HUES48 (cell line): ENCODE results near the gene GALNT17.
A peak's percentile ranks its signal among the peaks of the same experiment; 100 is the strongest.

Experiments
- H3K27ac ChIP-seq: one replicate; pipeline ENCODE4 v1.7.0; 2013; ENCODE audit warnings: low read depth, low read length, inconsistent platforms
- H3K27me3 ChIP-seq: 2 replicates; pipeline ENCODE4 v1.6.1; 2013; ENCODE audit warnings: mild to moderate bottlenecking, low read length; ENCODE audit not compliant: control insufficient read depth, insufficient read depth
- H3K36me3 ChIP-seq: 2 replicates; pipeline ENCODE4 v1.6.1; 2013; ENCODE audit warnings: low read length; ENCODE audit not compliant: control insufficient read depth, insufficient read depth
- H3K4me1 ChIP-seq: 2 replicates; pipeline ENCODE4 v1.6.1; 2013; ENCODE audit warnings: mild to moderate bottlenecking, low read length; ENCODE audit not compliant: control insufficient read depth, insufficient read depth
- H3K4me3 ChIP-seq: 2 replicates; pipeline ENCODE4 v1.5.1; 2013; ENCODE audit warnings: mild to moderate bottlenecking, low read depth, low read length
- H3K9ac ChIP-seq: 2 replicates; pipeline ENCODE4 v1.6.1; 2013; ENCODE audit warnings: mild to moderate bottlenecking, low read depth, low read length, moderate library complexity
- H3K9me3 ChIP-seq: 2 replicates; pipeline ENCODE4 v1.6.1; 2013; ENCODE audit warnings: low read length; ENCODE audit not compliant: control insufficient read depth, insufficient read depth

Gene GALNT17

DNA sequence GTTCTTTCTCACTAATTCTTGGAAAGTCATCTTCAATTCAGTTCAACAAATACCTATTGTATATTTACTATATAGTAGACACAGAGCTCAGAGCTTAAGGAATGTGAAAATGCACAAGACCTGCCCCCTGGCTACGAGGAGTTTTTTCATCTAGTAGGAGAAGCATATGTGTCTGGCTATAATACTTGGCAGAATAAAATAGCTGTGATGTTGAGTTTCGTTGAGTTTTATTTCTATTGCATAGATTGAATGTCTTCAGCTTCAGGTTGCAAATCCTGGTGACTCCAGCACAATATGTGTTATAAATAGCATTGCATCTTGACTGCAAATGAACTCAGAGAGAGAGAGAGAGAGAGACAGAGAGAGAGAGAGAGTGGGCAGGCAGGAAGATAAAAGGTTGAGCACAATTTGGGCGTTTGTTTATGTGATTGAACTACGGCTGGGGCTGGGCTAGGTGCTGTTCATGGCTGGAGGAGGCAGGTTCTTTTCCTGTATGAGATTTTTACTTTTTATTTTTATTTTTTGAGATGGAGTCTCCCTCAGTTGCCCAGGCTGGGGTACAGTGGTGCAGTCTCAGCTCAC is 229.6 kb downstream of the GALNT17 start:
- Histone ChIP-seq H3K4me1 (peaks cover 8% of the 10 kb centered on the region), H3K36me3 (no peaks in the 10 kb centered on the region), H3K9ac (no peak overlapping the region), H3K27ac (no peak overlapping the region), H3K27me3 (no peaks in the 10 kb centered on the region), H3K9me3 (peaks cover 7% of the 10 kb centered on the region; the same call in 1 of the 2 replicates), H3K4me3 (no peak overlapping the region)

DNA sequence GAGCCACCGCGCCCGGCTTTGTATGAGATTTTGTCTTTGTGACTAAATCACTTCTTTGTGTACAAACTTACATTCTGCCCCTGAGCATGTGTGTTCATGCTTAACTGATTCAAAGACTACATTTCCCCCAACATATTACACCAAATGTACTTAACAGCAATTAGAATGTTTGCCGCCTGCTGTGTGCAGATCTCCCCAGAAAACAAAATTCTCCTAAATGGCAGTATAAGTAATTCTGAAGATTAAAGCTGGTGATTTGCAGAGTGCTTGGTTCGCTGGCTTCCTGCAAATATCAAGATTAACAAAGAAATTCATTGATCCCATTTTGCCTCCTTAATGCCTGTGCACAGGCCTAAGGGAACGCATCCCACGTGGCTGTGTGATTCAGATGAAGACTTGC is 230.3 kb downstream of the GALNT17 start:
- H3K4me1 ChIP-seq: peaks cover 8% of the 10 kb centered on the region
- H3K27ac ChIP-seq: no peak overlapping the region
- H3K9ac ChIP-seq: no peak overlapping the region
- no peaks in the 10 kb centered on the region for H3K27me3 ChIP-seq
- no peaks in the 10 kb centered on the region for H3K36me3 ChIP-seq
- H3K4me3 ChIP-seq: no peak overlapping the region
- peaks cover 5% of the 10 kb centered on the region; the same call in 1 of the 2 replicates for H3K9me3 ChIP-seq

DNA sequence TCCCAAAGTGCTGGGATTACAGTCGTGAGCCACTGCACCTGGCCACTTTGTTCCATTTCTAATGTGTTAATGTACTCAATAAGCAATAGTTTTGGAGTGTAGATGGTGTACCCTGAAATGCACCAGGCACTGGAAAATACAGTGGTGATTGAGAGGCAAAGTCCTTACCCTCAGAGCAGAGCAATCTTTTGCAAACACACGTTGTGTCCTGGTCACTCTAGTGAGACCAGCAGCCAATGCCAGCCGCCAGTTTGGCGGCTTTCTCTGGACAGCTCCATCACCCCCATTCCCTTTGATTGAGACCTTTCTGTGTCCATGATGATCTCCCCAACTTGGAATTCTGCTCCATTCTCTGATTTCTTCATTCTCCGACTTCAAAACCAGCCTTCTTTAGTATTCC is 231.3 kb downstream of the GALNT17 start:
- no peak overlapping the region for H3K27ac ChIP-seq
- H3K4me1 ChIP-seq: peaks cover 8% of the 10 kb centered on the region
- H3K36me3 ChIP-seq: no peaks in the 10 kb centered on the region
- no peaks in the 10 kb centered on the region for H3K27me3 ChIP-seq
- no peak overlapping the region for H3K4me3 ChIP-seq
- H3K9ac ChIP-seq: no peak overlapping the region
- peaks cover 4% of the 10 kb centered on the region; the same call in 1 of the 2 replicates for H3K9me3 ChIP-seq

DNA sequence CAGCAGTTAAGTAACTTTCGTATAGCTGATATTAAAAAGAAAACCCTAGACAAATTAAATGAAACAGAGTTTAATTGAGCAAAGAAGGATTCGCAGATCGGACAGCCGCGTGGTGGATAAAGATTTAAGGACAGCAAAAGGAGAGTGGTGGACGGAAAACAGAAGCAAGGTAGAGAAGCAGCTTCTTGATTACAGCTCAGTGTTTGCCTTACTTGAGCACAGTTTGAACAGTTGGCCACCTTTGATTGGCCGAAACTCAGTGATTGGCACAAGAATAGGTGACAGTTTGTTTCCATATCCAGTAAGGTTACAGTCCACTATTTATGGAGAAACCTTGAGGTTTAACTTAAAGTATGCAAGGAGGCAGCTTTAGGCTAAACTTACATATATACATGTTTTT is 231.7 kb downstream of the GALNT17 start:
- Histone ChIP-seq H3K27me3 (no peaks in the 10 kb centered on the region), H3K27ac (no peak overlapping the region)

DNA sequence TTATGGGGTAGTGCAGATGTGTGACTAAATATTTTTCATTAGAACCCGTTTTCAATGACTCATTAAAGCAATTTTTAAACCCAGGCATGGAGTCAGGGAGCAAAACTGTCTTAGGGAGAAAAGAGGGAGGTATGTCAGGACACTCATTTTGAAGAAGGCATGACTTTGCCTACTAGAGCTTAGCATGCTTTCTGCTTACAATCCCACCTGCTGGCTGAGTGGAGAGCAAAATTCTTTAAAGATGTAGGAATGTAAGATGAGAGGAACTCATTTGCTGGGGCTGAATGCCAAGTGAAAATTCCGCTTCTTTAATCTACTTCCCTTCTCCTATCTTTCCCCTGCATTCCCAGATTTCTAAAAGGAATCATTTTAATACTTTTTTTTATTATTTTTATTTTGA is 232.6 kb downstream of the GALNT17 start:
- H3K27ac ChIP-seq: peak overlapping the region; percentile 33
- no peak overlapping the region for H3K4me3 ChIP-seq
- no peak overlapping the region for H3K9ac ChIP-seq
- H3K4me1 ChIP-seq: peaks cover 8% of the 10 kb centered on the region
- H3K27me3 ChIP-seq: no peaks in the 10 kb centered on the region
- H3K36me3 ChIP-seq: no peaks in the 10 kb centered on the region
- peaks cover 4% of the 10 kb centered on the region; the same call in 1 of the 2 replicates for H3K9me3 ChIP-seq

More for the DNA sequence above, 231.7 kb downstream of the GALNT17 start:
- H3K9ac ChIP-seq: no peak overlapping the region
- peaks cover 4% of the 10 kb centered on the region; the same call in 1 of the 2 replicates for H3K9me3 ChIP-seq
- no peak overlapping the region for H3K4me3 ChIP-seq
- H3K36me3 ChIP-seq: no peaks in the 10 kb centered on the region
- peaks cover 8% of the 10 kb centered on the region for H3K4me1 ChIP-seq

DNA sequence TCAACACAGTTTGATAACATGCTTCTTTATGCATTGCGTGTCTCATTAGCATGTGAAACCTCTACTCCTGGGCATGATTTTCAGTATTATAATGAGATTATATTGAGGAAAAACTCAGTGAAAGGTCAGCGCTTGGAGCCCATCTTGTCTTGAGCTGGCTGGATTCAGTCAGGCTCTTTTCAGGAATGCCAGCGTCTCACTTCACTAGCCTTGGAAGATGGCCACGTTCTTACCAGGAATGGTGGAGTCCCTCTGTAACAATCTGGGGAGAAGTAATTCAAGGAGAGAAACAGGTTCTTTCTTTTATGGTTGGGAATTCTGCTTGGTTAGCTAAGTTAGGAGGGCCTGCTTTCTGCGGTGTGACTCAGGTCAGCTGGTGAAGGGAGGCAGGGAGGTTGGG is 241.0 kb downstream of the GALNT17 start:
- no peaks in the 10 kb centered on the region for H3K36me3 ChIP-seq
- no peaks in the 10 kb centered on the region for H3K4me1 ChIP-seq
- H3K9ac ChIP-seq: no peak overlapping the region
- no peak overlapping the region for H3K4me3 ChIP-seq
- peaks cover 18% of the 10 kb centered on the region for H3K9me3 ChIP-seq
- H3K27ac ChIP-seq: no peak overlapping the region
- H3K27me3 ChIP-seq: no peaks in the 10 kb centered on the region

DNA sequence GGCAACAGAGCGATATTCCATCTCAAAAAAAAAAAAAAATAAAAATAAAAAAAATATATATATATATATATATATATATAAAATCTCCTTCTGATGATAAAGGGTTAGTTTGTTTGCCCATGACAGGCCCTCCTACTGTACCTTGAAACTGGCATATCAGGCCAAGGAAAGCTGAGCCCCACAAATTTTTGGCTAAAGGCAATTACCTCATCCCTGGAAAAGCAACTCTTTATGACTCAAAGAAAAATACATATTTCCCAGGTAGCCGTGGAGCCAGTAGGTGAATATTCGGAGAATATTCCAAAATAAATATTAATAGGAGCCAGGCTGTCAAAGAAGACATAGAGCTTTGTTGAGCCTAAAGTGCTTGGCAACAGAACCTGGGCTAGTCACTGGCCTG is 245.1 kb downstream of the GALNT17 start:
- no peaks in the 10 kb centered on the region for H3K27me3 ChIP-seq
- H3K4me1 ChIP-seq: no peaks in the 10 kb centered on the region
- no peak overlapping the region for H3K27ac ChIP-seq
- H3K36me3 ChIP-seq: no peaks in the 10 kb centered on the region
- H3K9ac ChIP-seq: no peak overlapping the region
- peaks cover 18% of the 10 kb centered on the region for H3K9me3 ChIP-seq
- H3K4me3 ChIP-seq: no peak overlapping the region

DNA sequence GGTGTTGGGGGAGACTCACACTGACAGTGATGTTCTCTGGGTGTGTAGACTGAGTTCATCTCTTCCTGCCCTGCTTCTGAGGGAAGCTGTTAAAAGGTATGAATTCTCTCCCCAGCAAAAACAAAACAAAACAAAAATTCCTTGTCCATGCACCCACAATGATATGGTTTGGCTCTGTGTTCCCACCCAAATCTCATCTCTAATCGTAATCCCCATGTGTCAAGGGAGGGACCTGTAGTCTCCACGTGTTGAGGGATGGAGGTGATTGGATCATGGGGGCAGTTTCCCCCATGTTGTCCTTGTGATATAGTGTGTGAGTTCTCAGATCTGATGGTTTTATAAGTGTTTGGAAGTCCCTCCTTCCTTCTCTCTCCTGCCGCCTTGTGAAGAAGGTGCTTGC is 245.5 kb downstream of the GALNT17 start:
- H3K4me1 ChIP-seq: no peaks in the 10 kb centered on the region
- H3K9me3 ChIP-seq: peaks cover 18% of the 10 kb centered on the region
- no peak overlapping the region for H3K9ac ChIP-seq
- no peak overlapping the region for H3K27ac ChIP-seq
- H3K27me3 ChIP-seq: no peaks in the 10 kb centered on the region
- H3K36me3 ChIP-seq: no peaks in the 10 kb centered on the region
- H3K4me3 ChIP-seq: no peak overlapping the region

DNA sequence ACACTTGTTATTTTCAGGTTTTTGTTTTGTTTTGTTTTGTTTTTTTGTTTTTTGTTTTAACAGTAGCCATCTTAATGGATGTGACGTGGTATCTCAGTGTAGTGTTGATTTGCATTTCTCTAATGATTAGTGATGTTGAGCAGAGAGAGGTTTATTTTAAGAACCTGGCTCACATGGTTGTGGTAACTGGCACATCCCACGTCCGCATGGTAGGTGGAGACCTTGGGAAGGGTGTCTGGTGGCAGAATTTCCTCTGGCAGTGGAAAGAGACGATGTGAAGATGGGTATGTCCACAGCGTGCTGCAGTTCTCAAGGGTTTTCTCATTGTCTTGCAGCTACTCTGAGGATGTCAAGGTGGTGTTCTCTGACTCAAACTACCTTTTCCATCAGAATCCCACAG is 252.2 kb downstream of the GALNT17 start:
- Histone ChIP-seq H3K4me1 (no peaks in the 10 kb centered on the region; the same call in 1 of the 2 replicates), H3K4me3 (no peak overlapping the region), H3K9me3 (no peaks in the 10 kb centered on the region), H3K36me3 (peaks cover 5% of the 10 kb centered on the region; the same call in 1 of the 2 replicates), H3K9ac (no peak overlapping the region), H3K27me3 (no peaks in the 10 kb centered on the region), H3K27ac (no peak overlapping the region)

DNA sequence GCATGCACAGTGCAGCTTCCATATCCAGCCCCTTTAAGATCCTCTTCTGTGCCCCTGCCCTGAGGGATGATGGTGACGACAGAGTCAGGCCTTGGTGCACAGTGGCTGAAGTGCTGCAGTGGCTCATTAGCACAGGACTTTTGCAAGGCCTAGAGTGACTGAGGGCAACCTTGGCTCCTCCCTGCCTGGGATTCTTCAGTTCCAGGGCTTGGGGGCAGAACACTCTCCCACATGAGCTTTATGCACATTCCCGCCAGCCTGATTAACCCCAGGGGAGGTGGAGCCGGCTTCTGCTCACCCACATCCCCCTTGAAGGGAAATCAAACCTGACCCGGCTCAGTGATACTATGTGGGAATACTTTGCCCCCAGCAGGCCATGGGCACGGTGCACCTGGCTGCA is 253.4 kb downstream of the GALNT17 start:
- Histone ChIP-seq H3K27me3 (no peaks in the 10 kb centered on the region), H3K9me3 (no peaks in the 10 kb centered on the region), H3K4me1 (no peaks in the 10 kb centered on the region; the same call in 1 of the 2 replicates), H3K27ac (no peak overlapping the region), H3K36me3 (peaks cover 9% of the 10 kb centered on the region; the same call in 1 of the 2 replicates), H3K9ac (no peak overlapping the region), H3K4me3 (no peak overlapping the region)

DNA sequence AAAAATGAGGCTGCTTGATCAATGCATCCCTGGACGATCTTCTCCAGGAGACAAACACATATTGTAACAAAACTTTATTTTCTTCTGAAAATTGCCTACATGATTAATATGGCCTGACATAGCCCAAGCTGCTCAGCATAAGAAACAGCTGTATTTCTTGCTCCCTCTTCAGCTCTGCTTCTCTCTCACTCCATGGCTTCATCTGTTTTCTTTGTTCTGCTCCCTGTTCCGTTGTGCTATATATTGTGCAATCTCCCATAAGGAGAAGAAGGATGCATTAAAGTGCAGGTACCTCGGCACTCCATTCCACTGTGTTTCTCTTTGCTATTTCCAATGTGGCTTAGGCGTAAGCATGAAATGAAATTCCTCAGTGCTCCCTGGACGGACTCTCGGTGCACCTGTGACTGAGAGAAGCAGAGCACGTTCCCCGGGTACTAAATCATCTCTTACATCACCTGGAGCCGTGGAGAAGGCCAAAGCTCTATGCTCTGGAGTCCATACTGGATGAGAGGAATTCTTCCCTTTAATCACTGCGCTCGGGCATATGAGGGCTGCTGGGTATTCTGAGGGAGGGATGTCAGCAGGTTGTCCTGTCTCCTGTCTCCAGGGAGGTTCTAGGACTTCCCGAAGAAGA is 254.3 kb downstream of the GALNT17 start:
- no peaks in the 10 kb centered on the region for H3K9me3 ChIP-seq
- H3K27ac ChIP-seq: no peak overlapping the region
- H3K9ac ChIP-seq: no peak overlapping the region
- no peaks in the 10 kb centered on the region; the same call in 1 of the 2 replicates for H3K4me1 ChIP-seq
- H3K36me3 ChIP-seq: peaks cover 9% of the 10 kb centered on the region; the same call in 1 of the 2 replicates
- H3K4me3 ChIP-seq: no peak overlapping the region
- H3K27me3 ChIP-seq: no peaks in the 10 kb centered on the region
